ENCODE measurements around the gene ATRNL1. TPM values are rescaled to one million over a fixed set of nuclear protein-coding genes. Genes with fewer than 3 reads are reported as not detected.

Gene ATRNL1
- polyA plus RNA-seq, 1 of the 3 experiments (the other 2 are of a cell fraction), result 0.67 TPM

- TF ChIP-seq RXRA (IDR thresholded peaks at IDR 0.05; ENCODE audit: borderline replicate concordance, low read depth), result no peak
- TF ChIP-seq RAD21 (IDR thresholded peaks at IDR 0.05; ENCODE audit: low read length), result peak; percentile 52
- no peak for TF ChIP-seq MAX (IDR thresholded peaks at IDR 0.05; ENCODE audit: low read depth)
- no peak for TF ChIP-seq NFIC (IDR thresholded peaks at IDR 0.05; ENCODE audit: borderline replicate concordance)
- no peak for TF ChIP-seq PBX3 (IDR thresholded peaks at IDR 0.05)
- no peak for TF ChIP-seq USF1 (IDR thresholded peaks at IDR 0.05; ENCODE audit: borderline replicate concordance, low read depth)
- no peak for TF ChIP-seq CHD2 (IDR thresholded peaks at IDR 0.05; ENCODE audit: low read length, partially characterized antibody)
- no peak for TF ChIP-seq POLR2AphosphoS5 (IDR thresholded peaks at IDR 0.05; ENCODE audit: low read depth, low read length)
- TF ChIP-seq GABPA (IDR thresholded peaks at IDR 0.05; ENCODE audit: low read depth), result no peak
- TF ChIP-seq TEAD4 (IDR thresholded peaks at IDR 0.05; ENCODE audit: borderline replicate concordance, insufficient read depth), result no peak
- no peak for TF ChIP-seq FOSL2 (IDR thresholded peaks at IDR 0.05; ENCODE audit: borderline replicate concordance, low read depth)
- peak; percentile 68 for TF ChIP-seq CTCF (IDR thresholded peaks at IDR 0.05)
- TF ChIP-seq REST (IDR thresholded peaks at IDR 0.05; ENCODE audit: low read depth, low read length), result no peak
- TF ChIP-seq EZH2phosphoT487 (IDR thresholded peaks at IDR 0.05; ENCODE audit: borderline replicate concordance, low read depth), result no peak
- TF ChIP-seq ZBTB33 (IDR thresholded peaks at IDR 0.05; ENCODE audit: borderline replicate concordance, low read depth), result no peak
- no peak for TF ChIP-seq IRF3 (IDR thresholded peaks at IDR 0.05; ENCODE audit: low read depth, low read length)
- peak; percentile 3 for DNase-seq
- no peaks in the 10 kb centered on the region for H3F3A ChIP-seq (replicated peaks; ENCODE audit: insufficient read depth)
- H3K4me3 ChIP-seq (ENCODE audit: low read depth in 2 of 2, low read length in 1 of 2), result no peak overlapping the region; a peak in 1 of 4 replicates
- no peaks in the 10 kb centered on the region for H3K27me3 ChIP-seq (ENCODE audit: insufficient read depth)
- POLR2A ChIA-PET, result no interaction called here
- no peaks in the 10 kb centered on the region for H3K9me2 ChIP-seq
- H3K36me3 ChIP-seq (replicated peaks in 1 of 2; ENCODE audit: control insufficient read depth in 1 of 2, insufficient read depth in 2 of 2, low read length in 1 of 2), result no peaks in the 10 kb centered on the region
- no peak overlapping the region for H3K4me2 ChIP-seq
- no peaks in the 10 kb centered on the region for H3K79me2 ChIP-seq (ENCODE audit: insufficient read depth)
- no peaks in the 10 kb centered on the region for H3K4me1 ChIP-seq (ENCODE audit: control insufficient read depth in 1 of 2, insufficient read depth in 2 of 2, low read depth in 1 of 2, low read length in 1 of 2)
- no peak overlapping the region for H3K9ac ChIP-seq
- no peaks in the 10 kb centered on the region for H4K20me1 ChIP-seq (ENCODE audit: insufficient read depth)
- no peak overlapping the region for H2AFZ ChIP-seq (ENCODE audit: low read depth)
- H3K27ac ChIP-seq (ENCODE audit: low read depth in 2 of 2, low read length in 1 of 2), result no peak overlapping the region
- no peaks in the 10 kb centered on the region; the same call in 1 of the 2 replicates for H3K9me3 ChIP-seq
- 0% methylated on average over 1 of the region's 1 CpG for WGBS (ENCODE audit: low lambda C conversion rate)
- CTCF ChIA-PET, result interaction anchor here (0.7 to 3.0 kb wide), 25 partner anchors 8 to 1217 kb away, joined by 3 to 16 read pairs (median 4); no protein-coding TSS in a partner anchor
These were observed 78.3 kb downstream of the ATRNL1 start for GRCh38 chr10:115171392-115171960.
